Upper lobe of right lung (tissue), 1 donor: Measurements from ENCODE around the gene LPP. TPM values are rescaled to one million over a fixed set of nuclear protein-coding genes. Genes with fewer than 3 reads are reported as not detected.

ENCODE experiments used
- ATAC-seq: fragments of 200-7000 bp; cut with Tn5 transposase; one replicate; pipeline ENCODE4 v1.9.1; 2020; ENCODE audit warnings: mild to moderate bottlenecking, moderate library complexity
- DNase-seq: peaks from one replicate; pipeline ENCODE4 v3.0.0-alpha.2; 2020
- H3K27ac ChIP-seq: fragments of 200-600 bp; one replicate; pipeline ENCODE4 v1.8.0; 2022
- H3K27me3 ChIP-seq: fragments of 200-600 bp; one replicate; pipeline ENCODE4 v1.8.0; 2022; ENCODE audit warnings: mild to moderate bottlenecking
- H3K36me3 ChIP-seq: fragments of 200-600 bp; one replicate; pipeline ENCODE4 v1.8.0; 2022
- H3K4me1 ChIP-seq: fragments of 200-600 bp; one replicate; pipeline ENCODE4 v1.8.0; 2022
- H3K4me3 ChIP-seq: fragments of 200-600 bp; one replicate; pipeline ENCODE4 v1.8.0; 2022; ENCODE audit warnings: mild to moderate bottlenecking
- H3K9me3 ChIP-seq: fragments of 200-600 bp; one replicate; pipeline ENCODE4 v1.8.0; 2022
- CTCF ChIP-seq: fragments of 200-600 bp; IDR thresholded peaks from one replicate; pipeline ENCODE4 v1.8.0; 2022; ENCODE audit warnings: antibody characterized with exemption
- intact Hi-C: fragments of 100-400 bp; cut with DNase I; formaldehyde crosslinking; loops from one replicate; pipeline ENCODE4 v1.11.0; 2022
- total RNA-seq: library from RNA; stranded (reverse); fragmentation: NEBNext Ultra II Directional; extraction: Animal tissue kit (Norgen Biotek cat#: 25700); gene quantifications from one replicate; pipeline ENCODE4 v1.2.1, GENCODE V29; 2021
- donor health status: DM: no; HTN: yes; CAD: no; lungs with severe emphysema.

Gene LPP
- total RNA-seq, 1 donor from 2014 or later, result 191 TPM

GRCh38 chr3:188577539-188577938 is 423.6 kb downstream of the LPP start:
- Histone ChIP-seq H3K4me3 (no peak overlapping the region), H3K36me3 (no peaks in the 10 kb centered on the region), H3K27me3 (no peaks in the 10 kb centered on the region), H3K4me1 (peaks cover 9% of the 10 kb centered on the region), H3K27ac (no peak overlapping the region), H3K9me3 (no peaks in the 10 kb centered on the region)
- no peak for TF ChIP-seq CTCF
- DNase-seq (no peak), ATAC-seq (no peak)
- intact Hi-C loops, result no loop called here

DNA sequence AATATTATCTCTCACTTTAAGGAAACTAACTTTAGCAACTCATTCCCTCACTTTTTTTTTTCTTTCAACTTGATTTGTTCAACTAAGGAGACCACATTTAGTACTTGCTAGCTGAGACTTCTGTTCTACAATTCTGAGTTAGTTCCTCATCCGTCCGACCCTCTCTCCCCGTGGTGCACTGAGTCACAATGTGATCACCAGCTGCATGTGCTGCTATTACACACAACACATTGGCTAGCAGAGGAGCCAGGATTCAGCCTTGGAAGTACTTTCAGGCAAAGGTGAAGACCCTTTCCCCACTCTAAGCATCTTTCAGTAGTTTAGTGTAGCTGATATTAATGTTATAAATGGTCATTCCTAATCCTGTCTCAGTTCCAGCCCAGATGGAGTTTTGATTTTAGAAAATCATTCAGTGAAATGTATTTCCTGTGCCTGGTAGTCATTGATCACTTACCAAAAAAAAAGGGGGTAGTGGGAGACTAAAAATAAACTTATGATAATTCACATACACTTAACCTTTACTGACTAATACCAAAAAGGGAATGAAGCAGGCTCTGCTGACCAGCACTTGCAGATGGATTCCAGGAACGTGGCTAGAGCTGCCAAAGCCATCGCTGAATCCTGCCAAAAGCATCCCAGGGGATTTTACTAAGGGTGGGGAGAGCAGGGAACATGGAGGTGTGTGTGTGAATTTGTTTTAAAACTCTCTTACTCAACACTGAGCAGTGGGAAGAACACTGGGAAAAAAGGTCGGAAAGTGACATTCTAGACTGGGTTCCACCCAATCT is 424.8 kb downstream of the LPP start:
- no peaks in the 10 kb centered on the region for H3K27me3 ChIP-seq
- DNase-seq (no peak), ATAC-seq (peak; percentile 66)
- intact Hi-C loops, result no loop called here
- H3K4me1 ChIP-seq, result peaks cover 11% of the 10 kb centered on the region
- H3K27ac ChIP-seq, result peak overlapping the region; percentile 40
- H3K9me3 ChIP-seq, result no peaks in the 10 kb centered on the region
- no peak overlapping the region for H3K4me3 ChIP-seq
- H3K36me3 ChIP-seq, result no peaks in the 10 kb centered on the region
- TF ChIP-seq CTCF, result no peak

DNA sequence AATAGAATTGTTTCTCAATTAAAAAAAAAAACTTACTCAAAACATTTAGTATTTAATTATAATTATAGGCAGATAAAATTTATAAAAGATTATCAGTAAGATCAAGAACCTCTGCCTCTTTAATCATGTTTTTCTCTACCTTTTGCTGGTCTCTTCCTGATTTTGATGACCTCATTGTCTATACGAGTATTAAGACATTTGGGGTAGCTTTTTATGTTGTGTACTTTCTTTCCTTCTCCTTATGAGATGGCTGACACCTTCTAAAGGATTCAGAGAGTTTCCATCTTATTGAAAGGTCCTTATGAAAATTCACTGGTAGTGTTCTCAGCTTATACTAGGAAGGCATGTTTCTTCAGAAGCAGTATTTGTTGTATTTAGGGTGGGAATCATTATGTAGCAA is 426.3 kb downstream of the LPP start:
- TF ChIP-seq CTCF, result no peak
- DNase-seq, result no peak
- Histone ChIP-seq H3K4me3 (no peak overlapping the region), H3K27me3 (no peaks in the 10 kb centered on the region), H3K9me3 (no peaks in the 10 kb centered on the region), H3K27ac (no peak overlapping the region), H3K36me3 (no peaks in the 10 kb centered on the region), H3K4me1 (peaks cover 21% of the 10 kb centered on the region)
- no peak for ATAC-seq
- intact Hi-C loops, result no loop called here

DNA sequence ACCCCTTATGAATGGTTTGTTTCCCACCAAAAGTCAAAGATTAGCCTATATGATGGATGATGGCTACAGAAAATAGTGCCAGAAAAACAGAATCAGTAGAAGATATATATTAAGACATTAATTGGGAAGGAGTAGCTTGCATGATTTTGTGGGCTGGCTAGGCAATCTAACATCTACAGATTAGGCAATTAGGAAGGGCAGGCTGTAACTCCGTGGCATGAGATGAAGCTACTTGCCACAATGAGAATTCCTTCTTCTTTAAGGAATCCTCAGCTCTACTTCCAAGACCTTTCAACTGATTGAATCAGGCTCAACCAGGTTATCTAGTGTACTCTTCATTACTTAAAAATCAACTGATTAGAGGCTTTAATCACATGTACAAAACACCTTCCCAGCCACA is 426.7 kb downstream of the LPP start:
- ATAC-seq (peak; percentile 56), DNase-seq (no peak)
- intact Hi-C loops, result no loop called here
- Histone ChIP-seq H3K4me1 (peaks cover 21% of the 10 kb centered on the region), H3K9me3 (no peaks in the 10 kb centered on the region), H3K36me3 (no peaks in the 10 kb centered on the region), H3K27me3 (no peaks in the 10 kb centered on the region), H3K27ac (no peak overlapping the region), H3K4me3 (no peak overlapping the region)
- TF ChIP-seq CTCF, result no peak

GRCh38 chr3:188581365-188581764 is 427.4 kb downstream of the LPP start:
- intact Hi-C loops, result no loop called here
- TF ChIP-seq CTCF, result no peak
- no peaks in the 10 kb centered on the region for H3K36me3 ChIP-seq
- H3K27me3 ChIP-seq, result no peaks in the 10 kb centered on the region
- no peak overlapping the region for H3K4me3 ChIP-seq
- ATAC-seq (no peak), DNase-seq (no peak)
- H3K27ac ChIP-seq, result no peak overlapping the region
- peaks cover 21% of the 10 kb centered on the region for H3K4me1 ChIP-seq
- no peaks in the 10 kb centered on the region for H3K9me3 ChIP-seq
